Loucy (cell line): ENCODE measurements around the gene TYRO3.

Source experiments
- CTCF ChIP-seq: fragments of 200-600 bp; sonication (generic); conservative IDR thresholded peaks from 2 replicates; pipeline ENCODE4 v1.5.1; 2014; ENCODE audit warnings: mild to moderate bottlenecking, antibody characterized with exemption, low read length
- EZH2phosphoT487 ChIP-seq: fragments of 200-600 bp; IDR thresholded peaks from 2 replicates; pipeline ENCODE4 v1.6.1; 2018; ENCODE audit warnings: antibody characterized with exemption, mild to moderate bottlenecking, moderate library complexity, borderline replicate concordance

- TF ChIP-seq CTCF (no peak), EZH2phosphoT487 (no peak)
These were observed 44.5 kb downstream of the TYRO3 start for GRCh38 chr15:41603411-41603935.
